ENCODE data around the gene BRD9.
"Not testable (repeated sequence)": the region's sequence is repeated elsewhere in the genome, so short reads cannot be mapped to it uniquely, and the experiment has no call there.

The BRD9 gene

DNA sequence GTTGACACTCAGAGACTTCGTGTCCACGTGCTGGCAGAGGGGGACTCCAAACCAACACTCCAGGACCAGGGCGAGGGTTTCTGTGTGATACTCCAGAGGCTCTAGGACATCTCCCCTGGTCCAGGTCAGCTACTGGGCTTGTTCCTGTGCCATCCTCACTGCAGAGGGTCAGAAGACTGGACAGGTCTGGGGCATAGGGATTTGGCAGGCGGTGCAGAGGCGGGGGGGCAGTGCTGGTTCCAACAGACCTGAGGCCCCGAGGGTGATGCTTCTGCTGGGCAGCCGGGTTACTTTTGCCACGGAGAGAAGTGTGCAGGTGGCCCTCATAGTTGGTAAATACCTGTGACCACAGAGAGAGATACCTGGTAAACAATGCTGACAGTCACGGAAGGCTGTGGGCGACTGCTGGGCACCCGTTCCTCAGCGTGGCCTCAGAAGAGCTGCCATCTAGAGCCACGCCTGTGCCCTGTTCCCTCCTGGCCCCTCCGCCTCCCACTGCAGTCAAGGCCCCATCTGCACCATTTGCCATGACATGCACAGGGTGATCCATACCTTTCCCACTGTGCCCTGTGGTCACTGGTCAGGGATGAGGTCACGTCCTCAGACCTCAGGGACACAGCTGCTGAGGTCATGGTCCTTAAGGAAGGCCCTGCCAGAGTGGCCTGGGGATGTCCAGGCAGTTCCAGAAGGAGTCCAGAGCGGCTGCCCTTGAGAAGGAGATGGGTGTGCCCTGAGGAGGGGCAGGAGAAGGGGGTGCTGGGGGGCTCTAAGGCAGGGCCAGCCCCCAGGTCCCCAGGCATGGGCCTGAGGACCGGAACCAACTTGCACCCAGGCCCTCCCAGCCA, 30.1 kb upstream of the BRD9 start:
- no peak for DNase-seq

DNA sequence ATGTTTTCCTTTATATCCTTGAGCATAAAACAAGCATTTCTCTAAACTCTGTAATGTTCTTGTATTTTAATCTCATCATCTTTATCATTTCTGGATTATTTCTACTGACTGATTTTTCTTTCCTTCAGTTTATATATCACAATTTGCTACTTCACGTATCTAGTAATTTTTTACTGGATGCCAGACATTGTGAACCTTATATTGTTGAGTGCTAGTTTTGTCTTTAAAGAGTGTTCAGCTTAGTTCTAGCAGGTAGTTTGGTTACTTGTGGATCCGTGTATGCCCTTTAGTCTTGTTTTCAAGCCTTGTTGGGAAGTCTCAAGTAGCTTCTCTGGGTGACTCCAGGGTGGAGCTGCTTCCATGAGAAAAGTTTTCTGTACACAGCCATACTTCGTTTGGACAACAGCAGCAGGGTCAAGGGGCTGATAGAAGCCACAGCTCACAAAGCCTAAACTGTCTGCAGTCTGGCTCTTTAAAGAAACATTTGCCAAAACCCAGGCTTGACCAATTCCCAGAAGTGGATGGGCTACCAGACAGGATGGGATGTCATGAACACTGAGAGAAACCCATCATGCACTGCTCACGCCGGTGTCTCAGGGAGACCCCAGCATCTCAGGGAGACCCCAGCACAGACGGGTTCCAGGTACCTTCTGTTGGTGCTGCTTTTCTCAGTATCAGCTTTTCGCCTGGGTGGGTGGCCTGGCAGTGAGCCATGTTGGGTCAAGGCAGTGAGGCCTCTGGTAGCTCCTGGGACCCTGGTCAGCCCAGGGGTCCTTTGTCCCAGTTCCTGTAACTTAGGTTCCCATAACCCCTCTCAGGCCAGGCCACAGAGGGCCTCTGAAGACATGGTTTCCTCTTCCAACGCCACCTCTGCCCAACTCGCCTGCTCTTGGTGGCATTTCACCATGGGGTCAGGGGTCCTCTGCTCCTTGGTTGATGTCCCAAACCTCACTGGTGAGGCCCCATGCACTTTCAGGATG, 29.1 kb upstream of the BRD9 start:
- DNase-seq: no peak

DNA sequence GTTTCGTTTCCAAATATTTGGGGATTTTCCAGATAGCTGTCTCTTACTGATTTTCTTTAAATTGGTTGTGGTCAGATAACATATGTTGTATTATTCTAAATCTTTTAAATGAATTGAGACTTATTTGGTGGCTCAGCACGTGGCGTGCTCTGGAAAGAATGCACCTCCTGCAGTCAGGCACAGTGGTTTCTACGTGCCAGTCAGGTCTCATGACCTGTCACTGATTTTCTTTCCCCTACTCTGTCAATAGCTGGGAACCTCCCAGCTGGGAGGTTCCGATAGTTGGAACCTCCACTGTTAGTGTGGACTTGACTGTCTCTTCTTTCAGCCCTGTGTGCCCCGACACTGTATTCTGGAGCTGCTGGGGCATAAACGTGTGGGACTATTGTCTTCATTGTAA, 27.7 kb upstream of the BRD9 start:
- DNase-seq: no peak

DNA sequence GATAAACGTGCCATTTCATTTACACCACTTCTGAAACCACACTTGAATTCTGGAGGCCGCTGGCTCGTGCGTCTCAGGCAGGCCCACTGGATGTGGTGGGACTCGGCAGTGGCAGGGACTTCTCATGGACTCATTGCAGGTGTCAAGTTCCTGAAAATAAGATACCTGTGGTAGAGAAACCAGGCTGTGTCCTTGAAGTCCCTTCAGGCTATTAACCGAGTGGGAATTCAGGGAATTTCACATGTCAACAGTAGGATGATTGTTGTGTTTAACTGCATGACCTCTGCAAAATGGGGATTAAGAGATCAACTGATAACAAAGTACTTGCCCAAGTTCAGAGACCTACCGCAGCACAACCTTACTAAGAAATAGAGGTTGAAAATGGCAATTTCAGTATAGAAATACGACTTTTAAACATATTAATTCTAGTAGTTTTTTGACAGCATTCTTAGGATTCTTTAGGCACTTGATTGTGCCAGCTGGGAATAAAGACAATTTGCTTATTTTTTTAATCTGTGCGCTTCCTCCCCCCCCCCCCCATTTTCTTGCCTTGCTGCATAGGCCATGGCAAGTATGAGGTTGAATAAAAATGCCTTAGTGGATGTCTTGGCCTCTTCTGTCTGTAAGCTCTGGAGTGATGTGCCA, 26.9 kb upstream of the BRD9 start:
- DNase-seq: no peak

DNA sequence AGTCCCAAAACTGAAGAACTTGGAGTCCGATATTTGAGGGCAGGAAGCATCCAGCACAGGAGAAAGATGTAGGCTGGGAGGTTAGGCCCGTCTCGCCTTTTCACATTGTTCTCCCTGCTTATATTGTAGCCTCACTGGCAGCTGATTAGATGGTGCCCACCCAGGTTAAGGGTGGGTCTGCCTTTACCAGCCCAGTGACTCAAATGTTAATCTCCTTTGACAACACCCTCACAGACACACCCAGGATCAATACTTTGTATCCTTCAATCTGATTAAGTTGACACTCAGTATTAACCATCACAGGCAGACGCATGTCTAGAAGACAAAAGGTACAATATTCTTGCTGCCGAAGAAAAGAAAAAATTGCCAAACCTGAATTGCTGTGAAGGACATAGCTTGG, 26.1 kb upstream of the BRD9 start:
- not testable (repeated sequence) for DNase-seq

DNA sequence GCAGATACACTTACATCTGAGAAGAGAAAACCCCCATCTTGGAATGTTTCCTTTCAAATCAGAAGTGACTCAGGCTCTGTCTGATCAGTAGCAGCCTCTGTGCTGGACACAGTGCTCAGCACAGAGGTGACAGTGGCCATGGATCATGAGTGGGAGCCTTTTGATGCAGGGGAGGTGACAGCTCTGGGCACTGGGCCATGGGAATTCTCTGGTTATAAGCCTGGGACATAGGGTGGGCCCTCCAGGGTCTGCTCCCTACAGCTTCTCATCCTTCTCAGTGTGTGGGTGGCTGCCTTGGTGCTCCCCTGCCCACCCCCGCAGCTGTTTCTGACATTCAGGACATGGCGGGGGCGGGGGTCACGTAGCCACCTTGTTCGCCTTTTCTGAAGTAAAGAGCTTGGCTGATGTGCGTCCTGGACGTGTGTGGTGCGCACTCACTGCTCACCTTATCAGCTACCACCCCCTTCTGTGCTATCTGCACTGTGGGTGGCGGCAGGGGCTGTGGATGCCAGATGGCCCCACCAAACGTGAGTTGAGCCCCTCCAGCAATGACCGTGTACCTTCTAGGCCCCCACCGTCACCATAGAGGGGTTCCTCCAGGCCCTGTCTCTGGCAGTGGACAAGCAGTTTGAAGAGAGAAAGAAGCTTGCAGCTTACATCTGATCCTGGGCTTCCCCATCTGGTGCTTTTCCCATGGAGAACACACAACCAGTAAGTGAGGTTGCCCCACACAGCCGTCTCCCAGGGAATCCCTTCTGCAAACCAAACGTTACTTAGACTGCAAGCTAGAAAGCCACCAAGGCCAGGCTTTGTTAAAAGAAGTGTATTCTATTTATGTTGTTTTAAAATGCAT, 24.1 kb upstream of the BRD9 start:
- DNase-seq: no peak

DNA sequence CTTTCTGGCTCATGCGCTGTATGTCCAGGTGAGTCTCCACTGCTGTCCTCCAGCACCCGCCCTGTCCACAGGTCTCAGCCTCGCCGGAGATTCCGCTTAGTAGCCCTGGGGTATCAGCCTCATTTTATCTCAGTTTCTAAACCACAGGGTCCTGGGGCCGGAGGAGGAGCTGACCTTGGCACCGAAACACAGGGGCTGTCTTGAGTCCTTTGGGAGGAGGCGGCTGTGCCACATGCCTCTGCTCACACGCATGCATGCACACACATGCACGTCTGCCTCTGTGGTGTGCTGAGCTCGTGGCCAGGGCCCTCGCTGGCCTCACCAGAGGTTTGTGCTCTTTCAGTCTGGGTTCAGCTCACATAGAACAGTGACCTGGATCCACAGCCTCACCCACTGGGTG, 23.3 kb upstream of the BRD9 start:
- DNase-seq: no peak

DNA sequence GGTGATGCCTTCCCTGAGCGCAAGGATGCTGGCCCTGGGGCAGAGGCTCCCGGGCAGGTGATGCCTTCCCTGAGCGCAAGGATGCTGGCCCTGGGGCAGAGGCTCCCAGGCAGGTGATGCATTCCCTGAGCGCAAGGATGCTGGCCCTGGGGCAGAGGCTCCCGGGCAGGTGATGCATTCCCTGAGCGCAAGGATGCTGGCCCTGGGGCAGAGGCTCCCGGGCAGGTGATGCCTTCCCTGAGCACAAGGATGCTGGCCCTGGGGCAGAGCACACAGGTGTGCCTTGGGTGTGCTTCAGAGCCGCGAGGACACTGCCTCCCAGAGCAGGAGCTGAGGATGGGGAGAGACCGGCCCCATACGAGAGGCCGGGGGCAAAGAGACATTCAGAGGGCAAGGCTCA, 22.7 kb upstream of the BRD9 start:
- DNase-seq: not testable (repeated sequence)

DNA sequence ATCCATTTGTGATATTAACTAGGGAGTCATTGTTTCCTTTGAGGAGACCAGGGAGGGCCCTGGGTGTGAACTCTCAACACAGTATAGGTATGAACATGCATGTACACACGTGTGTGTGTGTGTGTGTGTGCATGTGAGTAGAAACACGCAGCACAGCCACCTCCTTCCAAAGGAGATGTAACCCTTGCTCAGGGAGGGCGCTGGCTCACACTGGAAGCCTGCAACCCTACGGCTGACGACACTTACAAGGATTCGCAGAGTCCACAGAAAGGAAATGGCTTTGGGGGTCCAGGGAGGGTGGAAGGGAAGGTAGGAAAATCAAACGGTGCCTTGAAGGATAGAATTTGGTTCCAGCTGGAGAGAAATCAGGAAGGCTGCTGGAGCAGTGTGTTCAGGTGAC, 22.0 kb upstream of the BRD9 start:
- DNase-seq: no peak

DNA sequence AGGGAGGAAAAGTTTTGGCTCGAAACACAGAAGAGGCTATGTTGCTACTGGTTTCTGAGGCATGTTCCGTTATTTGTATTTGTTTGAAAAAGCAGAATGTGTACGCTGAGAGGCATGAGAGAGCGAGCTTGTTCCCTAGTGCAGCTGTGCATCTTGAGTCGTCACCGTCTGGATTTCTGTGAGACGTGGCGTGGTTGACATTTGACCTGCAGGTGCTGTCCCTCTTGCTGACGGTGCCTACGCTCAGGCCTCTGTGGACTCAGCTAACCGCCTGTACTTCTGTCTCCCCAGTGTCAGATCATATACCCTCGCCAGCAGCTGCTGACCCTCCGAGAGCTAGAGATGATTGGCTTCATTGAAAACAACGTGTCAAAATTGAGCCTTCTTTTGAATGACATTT, 21.6 kb upstream of the BRD9 start:
- DNase-seq: no peak

DNA sequence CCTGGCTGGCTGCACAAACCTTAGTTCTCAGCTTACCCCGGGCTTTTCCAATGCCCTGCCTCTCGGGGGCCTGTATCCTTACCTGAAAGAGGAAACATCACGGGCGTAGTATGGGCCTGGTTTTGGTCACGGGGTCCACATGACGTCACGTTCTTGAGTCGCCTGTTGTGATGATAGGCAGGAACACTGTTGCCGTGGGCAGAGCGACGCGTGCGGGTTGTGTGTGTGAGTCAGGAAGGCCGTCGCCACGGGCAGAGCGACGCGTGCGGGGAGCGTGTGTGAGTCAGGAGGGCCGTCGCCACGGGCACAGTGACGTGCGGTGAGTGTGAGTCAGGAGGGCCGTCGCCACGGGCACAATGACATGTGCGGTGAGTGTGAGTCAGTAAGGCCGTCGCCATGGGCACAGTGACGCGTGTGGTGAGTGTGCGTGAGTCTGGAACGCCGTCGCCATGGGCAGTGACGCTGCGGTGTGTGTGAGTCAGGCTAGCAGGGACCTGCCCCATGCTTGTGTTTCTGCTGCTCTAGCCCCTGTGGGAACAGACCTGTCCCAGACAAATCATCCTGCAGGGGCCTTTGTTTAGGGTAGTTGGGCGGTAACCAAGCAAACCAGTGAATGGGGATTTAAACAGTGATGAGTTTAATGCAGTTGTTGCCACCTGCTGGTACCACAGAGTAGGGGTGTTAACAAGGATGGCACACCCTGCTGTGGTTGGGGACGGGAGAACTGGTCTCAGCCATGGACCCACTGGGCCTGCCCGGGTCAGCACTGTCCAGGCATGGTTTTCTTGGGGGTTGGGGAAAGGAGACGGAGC, 19.9 kb upstream of the BRD9 start:
- DNase-seq: no peak

DNA sequence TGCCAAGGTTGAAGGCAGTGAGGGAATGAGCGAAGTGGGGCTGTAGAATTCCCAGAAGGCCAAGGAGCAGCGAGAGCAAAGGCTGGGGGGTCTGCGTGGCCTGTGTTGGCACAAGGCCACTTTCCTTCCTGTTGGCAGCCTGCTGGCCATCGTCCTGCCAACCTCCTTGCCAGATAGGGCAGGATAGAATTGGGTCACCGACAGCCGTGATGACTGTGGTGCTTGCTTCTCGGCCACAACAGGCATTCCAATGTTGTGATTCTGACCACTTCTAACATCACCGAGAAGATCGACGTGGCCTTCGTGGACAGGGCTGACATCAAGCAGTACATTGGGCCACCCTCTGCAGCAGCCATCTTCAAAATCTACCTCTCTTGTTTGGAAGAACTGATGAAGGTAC, 19.0 kb upstream of the BRD9 start:
- no peak for DNase-seq

DNA sequence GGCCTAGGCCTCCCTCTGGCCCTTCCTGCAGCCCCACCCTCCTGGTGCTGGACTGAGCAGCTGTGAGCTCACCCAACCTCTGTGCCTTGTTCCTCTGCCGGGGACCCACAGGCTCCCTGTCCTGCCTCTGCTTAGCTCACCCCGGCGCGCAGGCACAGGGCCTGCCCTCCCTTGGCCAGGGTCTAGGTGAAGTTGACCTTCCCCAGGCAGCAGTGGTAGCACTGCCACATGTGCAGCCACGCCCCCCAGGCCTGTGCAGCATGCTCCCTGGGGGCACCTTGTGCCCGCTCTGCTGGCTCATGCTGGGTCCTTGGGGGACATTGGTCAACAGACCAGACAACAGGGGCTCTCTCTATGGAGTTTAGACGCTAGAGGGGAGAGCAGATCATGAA, 18.2 kb upstream of the BRD9 start:
- DNase-seq: no peak

DNA sequence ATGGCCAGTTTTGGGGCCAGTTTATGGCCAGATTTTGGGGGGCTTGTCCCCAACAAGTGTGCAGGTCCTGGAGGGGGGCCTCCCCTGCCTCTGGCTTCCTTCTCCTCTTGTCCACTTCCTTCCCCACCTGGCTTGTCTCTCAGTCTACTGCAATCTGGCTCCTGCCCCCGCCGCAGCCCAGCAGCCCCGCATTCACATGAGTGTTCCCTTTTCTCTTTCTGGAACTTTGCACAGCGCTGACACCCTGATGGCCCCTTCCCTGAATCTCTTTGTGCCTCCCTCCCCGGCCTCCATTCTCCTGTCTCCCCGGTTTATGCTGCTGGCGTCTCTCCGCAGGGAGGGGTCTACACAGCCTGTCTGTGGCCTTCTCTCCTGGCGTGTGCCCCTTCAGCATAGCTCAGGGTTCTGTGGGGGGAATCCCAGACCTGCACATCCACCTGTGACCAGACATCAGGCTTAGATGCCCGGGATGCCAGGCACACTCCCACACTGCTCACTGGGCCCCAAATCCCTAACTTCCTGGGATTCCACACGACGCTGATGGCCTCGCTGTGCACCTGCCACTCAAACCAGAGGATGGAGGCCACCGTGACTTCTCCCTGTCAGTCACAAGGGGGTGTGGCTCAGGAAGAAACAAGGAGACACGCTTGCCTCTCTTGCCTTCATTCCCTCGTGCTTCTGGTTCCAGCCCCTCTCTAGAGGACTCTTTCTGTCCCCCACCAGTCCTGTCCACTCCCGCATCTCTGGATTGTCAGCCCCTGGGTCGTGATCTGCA, 17.6 kb upstream of the BRD9 start:
- no peak for DNase-seq

DNA sequence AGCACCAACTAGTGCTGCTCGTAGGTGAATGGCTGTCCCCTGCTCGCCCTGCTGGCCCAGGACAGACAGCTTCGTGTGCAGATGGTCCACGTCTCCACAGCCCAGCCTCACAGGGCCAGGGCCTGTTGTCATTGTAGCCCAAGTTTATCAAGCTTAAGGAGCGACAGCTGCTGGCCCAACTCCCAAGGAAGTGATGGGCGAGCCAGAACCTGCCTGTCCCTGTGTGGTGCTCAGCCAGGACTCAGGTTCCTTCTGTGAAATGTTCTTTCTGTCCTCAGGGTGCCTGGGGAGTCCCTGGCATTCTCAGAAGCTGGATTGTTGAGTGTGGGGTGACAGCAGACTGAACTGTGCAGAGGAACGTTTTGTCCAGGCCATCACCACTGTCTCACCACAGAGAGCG, 16.5 kb upstream of the BRD9 start:
- no peak for DNase-seq

DNA sequence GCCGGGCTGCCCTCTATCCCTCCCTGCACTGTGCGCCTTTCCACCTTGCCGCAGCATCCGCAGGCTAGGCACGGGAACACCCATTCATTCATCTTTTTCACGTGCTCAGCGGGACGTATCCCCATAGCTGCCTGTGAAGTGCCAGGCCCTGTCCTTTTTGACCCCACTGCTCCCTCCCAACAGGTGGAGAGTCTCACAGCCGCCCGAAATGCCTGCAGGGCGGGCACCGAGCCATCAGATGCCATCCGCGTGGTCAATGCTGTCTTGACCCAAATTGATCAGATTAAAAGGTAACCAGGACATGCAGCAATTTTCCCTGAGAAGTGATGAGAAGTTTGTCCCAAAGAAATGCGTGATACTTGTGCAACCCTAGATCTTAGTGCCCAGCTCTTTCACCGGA, 15.6 kb upstream of the BRD9 start:
- DNase-seq: no peak

DNA sequence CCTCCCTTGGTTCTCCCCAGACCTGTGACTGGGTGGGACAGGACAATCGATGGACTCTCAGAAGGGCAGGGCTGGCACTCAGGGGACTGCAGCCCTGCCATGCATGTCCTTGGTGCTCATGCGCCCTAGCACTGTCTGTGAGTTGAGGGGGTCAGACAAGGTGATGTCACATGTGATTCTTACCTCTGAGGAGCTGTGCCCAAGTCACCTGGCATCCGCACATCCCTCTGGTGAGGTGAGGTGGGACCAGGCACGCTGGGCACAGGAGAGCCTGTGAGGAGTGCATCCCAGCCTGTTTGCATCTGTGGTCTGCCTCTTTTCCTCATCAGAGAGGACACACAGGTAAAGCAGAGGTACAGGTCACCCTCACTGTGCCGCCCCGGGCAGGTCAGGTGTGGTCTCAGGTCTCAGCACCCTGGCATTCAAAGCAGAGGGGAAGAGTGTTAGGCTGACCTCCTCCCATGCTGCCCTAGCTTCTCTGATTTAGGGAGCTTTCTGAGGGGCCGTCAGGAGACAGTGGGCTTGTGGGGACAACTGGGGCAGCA, 14.8 kb upstream of the BRD9 start:
- DNase-seq: no peak

DNA sequence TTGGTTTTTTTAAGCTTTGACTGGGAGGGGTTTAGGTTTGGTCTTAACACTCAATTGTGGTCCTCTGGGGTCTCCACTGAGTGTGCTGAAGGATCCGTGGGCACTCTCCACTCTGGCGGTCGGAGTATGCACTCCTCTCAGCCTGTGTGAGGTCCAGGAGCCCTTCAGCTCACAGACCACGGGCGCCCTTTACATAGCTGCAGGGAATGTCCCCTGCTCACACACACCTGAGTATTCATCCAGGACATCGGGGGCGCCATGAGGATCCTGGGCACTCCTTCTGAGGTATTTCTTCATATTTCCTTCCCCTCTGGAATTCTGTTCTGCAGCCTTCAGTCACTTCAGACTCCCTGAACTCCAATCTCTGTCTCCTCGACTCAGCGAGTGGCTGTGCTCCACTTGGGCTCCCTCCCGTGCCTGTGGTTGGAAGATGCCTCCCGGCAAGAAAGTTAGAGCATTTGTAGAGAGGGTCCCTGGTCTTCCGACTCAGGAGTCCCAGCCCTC, 12.6 kb upstream of the BRD9 start:
- no peak for DNase-seq

DNA sequence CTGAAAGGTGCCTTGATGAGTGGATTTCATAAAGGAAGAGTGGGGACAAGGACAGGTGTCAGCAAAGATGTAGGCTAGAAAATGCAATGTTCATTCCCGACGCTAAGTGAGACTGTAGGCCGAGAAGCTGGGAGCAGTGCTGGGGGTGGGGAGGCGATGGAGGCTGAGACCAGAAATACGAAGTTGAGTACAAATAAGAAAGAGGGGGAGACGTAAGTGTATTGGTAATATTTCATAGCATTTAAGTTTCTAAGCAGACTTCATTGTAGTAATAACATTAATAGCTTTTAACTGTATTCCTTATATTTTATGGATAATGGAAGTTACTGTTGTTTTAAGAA, 11.1 kb upstream of the BRD9 start:
- DNase-seq: no peak

DNA sequence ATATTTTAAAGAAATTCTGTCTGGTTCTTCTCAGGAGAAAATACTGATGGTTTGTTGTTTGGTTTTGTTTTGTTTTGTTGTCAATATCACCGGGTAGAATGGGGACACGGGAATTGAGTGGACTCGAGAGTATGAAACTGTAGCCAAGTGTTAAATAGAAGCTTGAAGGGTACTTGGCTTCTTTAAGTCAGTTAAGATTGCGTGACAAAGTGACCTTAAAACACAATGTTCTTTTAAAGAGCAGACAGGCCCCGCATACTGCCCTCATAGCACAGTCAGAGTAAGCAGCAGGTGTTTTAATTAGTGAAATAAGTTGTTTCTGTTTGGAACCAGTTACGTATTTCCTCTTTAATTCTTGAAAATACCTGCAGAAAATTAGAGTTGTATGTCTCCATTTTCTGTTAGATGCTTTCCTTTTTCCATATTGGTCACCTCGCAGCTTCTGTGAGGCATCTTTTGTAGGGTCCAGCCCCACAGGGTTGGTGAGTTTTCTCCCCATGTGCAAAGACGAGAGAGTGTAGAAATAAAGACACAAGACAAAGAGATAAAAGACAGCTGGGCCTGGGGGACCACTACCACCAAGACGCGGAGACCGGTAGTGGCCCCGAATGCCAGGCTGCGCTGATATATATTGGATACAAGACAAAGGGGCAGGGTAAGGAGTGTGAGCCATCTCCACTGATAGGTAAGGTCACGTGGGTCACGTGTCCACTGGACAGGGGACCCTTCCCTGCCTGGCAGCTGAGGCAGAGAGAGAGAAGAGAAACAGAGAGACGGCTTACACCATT, 9.7 kb upstream of the BRD9 start:
- DNase-seq: no peak
